Testis (tissue), 2 donors: ENCODE data around the gene KRT81.

ENCODE experiments used
- CTCF ChIP-seq, 3 experiments: fragments of 450-650 bp in 2 of 3; fragments of 200-600 bp in 1 of 3; sonication (generic) in 1 of 3; IDR thresholded peaks; one replicate each; pipeline ENCODE4 v1.5.1; 2016 to 2019; ENCODE audit warnings: antibody characterized with exemption in 3 of 3, mild to moderate bottlenecking in 2 of 3, moderate library complexity in 1 of 3
- POLR2A ChIP-seq: fragments of 450-650 bp; IDR thresholded peaks from one replicate; pipeline ENCODE4 v1.6.1; 2017; ENCODE audit warnings: antibody characterized with exemption, mild to moderate bottlenecking, moderate library complexity

GRCh38 chr12:52258335-52258901 is 32.9 kb downstream of the KRT81 start:
- no peak for TF ChIP-seq POLR2A
- no peak for TF ChIP-seq CTCF (IDR thresholded peaks at IDR 0.05)
